GM21529 (cell line): ENCODE results near the gene MBTD1.
"Not testable (repeated sequence)": the region's sequence is repeated elsewhere in the genome, so short reads cannot be mapped to it uniquely, and the experiment has no call there.

Experiments
- ATAC-seq: cut with Tn5 transposase; IDR thresholded peaks from one replicate; pipeline ENCODE4 v1.9.1; 2021; ENCODE audit not compliant: unreplicated experiment

MBTD1 gene

DNA sequence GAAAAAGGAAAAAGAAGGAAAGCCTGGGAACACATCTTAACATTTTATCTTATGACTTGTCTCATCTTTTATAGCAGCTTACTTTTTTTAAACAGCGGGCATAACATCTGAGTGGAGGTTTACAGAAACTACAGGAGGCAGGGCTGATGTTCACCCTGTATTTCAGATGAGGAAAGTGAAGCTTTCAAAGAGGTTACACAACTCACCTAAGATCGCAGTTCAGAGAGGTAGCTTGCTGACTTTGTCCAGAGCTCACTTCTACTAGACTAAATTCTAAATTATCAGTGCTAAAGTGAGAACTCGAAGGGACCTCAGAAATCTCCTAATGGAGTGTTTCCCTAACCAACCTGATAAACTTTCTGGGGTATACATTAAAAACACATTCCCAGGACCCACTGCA, 3.7 kb downstream of the MBTD1 start:
- ATAC-seq = no peak

DNA sequence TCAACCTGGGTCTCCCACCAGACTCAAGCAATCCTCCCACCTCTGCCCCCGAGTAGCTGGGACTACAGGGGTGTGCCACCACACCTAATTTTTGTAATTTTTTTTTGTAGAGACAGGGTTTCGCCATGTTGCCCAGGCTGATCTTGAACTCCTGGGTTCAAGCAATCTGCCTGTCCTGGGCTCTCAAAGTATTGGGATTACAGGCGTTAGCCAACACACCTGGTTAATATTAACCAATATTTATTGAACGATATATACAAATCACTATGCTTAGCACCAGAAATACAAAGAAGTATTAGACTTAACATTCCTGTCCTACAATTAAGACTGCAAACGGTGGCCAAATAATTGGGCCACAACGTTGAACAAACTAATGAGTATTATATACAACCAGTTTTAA, 4.2 kb downstream of the MBTD1 start:
- ATAC-seq = no peak

DNA sequence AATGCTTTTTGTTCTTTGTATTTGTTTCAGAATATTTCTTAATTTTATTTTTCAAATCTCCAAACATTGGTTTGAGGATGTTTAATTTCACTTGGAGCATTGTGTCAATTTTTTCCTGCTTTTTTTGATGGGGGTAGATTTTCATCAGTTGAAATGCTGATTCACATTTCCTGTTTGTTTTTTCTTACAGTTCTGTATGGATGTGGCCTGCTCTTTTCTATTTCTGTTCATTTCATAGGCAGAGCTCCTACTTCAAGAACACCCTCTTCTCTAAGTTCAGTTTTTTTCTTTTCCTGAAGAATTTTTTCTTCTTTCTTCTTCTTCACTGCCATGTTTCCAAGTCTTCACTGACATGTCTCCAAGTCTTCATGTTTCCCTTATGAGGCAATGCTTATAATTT, 8.8 kb downstream of the MBTD1 start:
- ATAC-seq = no peak

GRCh38 chr17:51250314-51250840, 9.5 kb downstream of the MBTD1 start:
- ATAC-seq = no peak

DNA sequence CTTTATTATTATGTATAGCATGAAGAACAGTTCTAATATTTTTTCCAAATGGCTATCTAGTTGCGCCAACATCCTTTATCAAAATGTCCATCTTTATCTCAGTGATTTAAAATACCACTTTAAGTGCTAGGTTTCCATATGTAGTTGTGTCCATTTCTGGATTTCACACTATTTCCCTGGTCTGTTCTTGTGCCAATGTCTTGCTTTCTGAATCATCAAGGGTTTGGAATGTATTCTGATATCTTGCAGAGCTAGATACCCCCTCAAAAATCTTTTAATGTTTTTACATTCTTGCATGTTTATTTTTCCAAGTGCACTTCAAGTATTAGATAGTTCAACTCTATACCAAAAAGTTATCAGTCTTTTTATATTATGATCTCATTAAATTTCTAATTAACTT, 14.3 kb downstream of the MBTD1 start:
- ATAC-seq = no peak

DNA sequence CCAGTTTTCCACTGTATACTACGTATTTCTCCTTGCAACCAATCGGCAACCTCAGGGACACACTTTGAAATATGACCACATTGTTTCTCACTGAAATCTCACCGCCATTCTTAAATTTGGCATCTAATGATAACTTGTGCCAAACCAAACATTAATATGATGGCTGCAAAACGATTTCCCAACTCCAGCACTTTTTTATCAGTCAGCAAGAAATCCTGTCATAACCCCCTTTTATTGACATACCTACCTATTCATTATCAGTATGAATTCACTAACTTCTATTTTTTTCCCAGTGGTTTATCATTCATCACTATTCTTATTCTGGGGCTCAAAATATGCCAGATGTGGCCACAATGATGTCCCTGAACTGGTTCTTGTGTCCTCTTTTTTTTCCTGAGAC, 15.8 kb downstream of the MBTD1 start:
- ATAC-seq = no peak

- ATAC-seq = no peak
Measured at GRCh38 chr17:51240275-51240674, 19.6 kb downstream of the MBTD1 start.

GRCh38 chr17:51238255-51238887, 21.5 kb downstream of the MBTD1 start:
- peak; percentile 89 for ATAC-seq

DNA sequence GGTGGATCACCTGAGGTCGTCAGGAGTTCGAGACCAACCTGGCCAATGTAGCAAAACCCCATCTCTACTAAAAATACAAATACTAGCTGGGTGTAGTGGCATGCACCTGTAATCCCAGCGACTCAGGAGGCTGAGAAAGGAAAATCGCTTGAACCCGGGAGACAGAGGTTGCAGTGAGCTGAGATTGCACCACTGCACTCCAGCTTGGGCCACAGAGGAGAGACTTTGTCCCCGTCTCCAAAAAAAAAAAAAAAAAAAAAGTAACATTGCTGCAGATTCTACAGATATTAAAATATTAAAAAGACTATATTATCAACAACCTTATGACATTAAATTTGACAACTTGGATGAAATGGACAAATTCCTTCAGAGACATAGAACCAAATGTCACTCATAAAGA, 25.7 kb downstream of the MBTD1 start:
- ATAC-seq = no peak

GRCh38 chr17:51231999-51232398, 27.9 kb downstream of the MBTD1 start:
- no peak for ATAC-seq

DNA sequence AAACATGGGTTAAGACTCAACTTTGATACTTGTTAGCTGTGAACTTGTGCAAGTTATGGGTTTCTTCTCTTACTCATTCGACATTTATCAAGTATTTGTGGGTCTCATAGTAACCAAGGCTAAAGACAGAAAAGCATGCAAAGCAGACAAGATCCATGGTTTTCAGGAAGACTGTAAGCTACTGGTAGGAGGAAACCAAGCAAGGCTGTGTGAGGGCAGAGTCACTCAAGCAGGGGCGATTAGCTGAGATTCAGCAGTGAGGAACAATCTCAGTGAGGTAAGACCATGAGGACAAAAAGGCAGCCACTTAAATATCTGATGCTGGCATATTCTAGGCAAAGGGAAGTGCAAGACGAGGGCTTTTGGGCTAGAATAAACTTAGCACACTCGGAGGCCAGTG, 29.5 kb downstream of the MBTD1 start:
- peak; percentile 68 for ATAC-seq

- no peak for ATAC-seq
Measured at GRCh38 chr17:51229889-51230288, 30.0 kb downstream of the MBTD1 start.

DNA sequence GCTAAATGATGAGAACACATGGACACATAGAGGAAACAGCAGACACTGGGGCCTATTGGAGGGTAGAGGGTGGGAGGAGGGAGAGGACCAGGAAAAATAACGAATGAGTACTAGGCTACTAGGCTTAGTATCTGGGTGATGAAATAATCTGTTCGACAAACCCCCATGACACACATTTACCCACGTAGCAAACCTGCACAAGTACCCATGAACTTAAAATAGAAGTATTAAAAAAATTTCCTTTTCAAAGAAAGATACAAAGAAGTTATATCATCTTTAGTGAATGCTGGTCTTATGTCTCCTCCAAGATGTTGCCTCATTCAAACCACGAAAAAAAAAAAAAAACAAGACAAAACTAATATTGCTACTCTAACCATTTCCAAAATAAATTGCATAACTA, 31.7 kb downstream of the MBTD1 start:
- ATAC-seq = no peak

GRCh38 chr17:51225523-51225922, 34.3 kb downstream of the MBTD1 start:
- not testable (repeated sequence) for ATAC-seq

GRCh38 chr17:51224402-51225262, 35.2 kb downstream of the MBTD1 start:
- ATAC-seq = no peak

DNA sequence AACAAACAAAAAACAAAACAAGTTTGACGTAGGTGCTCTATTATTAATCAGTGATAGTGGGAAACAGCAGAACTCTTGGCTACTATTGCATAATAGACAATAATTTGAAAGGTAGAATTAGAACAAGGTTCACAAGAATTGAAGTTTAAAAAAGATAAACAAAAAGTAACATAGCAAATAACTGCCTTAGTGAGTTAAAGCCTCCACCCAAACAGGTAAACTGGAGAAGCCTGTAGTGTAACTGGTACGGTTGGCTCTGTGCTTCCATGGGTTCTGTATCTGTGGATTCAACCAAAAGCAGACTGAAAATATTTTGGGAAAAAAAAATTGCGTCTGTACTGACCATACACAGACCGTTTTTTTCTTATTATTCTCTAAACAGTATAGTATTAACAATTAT, 38.5 kb downstream of the MBTD1 start:
- no peak for ATAC-seq

DNA sequence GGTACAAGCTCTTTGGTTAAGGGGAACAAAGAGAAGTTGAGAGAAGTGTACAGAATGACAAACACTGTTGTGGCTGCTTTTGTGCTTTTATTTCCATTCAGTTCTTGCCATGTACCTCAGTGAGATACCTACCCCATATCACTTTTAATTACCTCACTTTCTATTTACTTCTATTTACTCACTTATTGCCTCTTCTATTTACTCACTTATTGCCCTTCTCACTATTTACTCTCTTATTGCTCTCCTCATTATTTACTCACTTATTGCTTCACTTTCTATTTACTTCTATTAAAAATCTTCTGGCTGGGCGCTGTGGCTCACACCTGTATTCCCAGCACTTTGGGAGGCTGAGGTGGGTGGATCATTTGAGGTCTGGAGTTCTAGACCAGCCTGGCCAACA, 41.9 kb downstream of the MBTD1 start:
- ATAC-seq = no peak

DNA sequence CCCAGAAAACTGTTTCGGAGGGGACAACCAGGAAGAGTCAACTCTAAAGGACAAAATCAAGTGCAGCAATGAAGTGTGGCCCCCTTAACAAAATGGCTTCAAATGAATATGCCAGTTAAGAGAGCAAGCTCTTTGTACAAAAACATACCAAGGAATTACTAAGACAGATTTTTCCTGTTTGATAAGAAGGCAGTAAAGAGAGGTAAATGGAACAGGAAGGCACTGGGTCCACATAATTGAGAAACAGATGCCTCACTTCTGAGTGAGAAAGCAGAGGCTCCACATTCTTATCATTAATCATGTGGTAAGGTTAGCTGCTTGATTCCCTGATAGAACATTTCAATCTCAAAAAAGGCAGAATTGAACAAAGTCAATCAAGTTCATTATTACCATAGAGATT, 44.9 kb downstream of the MBTD1 start:
- no peak for ATAC-seq

- no peak for ATAC-seq
Measured at GRCh38 chr17:51203838-51204237, 56.0 kb downstream of the MBTD1 start.

GRCh38 chr17:51200846-51201245, 59.0 kb downstream of the MBTD1 start:
- no peak for ATAC-seq

DNA sequence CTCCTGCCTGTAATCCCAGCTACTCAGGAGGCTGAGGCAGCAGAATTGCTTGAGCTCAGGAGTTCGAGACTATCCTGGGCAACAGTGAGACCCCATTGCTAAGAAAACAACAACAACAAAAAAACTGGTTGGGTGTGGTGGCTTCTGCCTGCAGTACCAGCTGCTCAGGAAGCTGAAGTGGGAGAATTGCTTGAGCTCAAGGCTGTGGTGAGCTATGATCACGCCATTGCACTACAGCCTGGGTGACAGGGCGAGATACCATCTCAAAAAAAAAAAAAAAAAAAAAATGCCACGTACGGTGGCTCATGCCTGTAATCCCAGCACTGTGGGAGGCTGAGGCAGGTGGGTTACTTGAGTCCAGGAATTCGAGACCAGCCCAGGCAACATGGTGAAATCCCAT, 59.6 kb downstream of the MBTD1 start:
- ATAC-seq = no peak

GRCh38 chr17:51197754-51198153, 62.1 kb downstream of the MBTD1 start:
- no peak for ATAC-seq
